Endothelial cell of hepatic sinusoid (primary cell): ENCODE results near the gene NEUROG3.
"Not testable (repeated sequence)": the region's sequence is repeated elsewhere in the genome, so short reads cannot be mapped to it uniquely, and the experiment has no call there.

Source experiments
- in situ Hi-C: cut with HindIII; loops from 2 replicates; pipeline ENCODE4 v1.10.0; 2017; ENCODE audit warnings: low sequenced_read_pairs

Gene NEUROG3

GRCh38 chr10:69572159-69573055, 815 bp downstream of the NEUROG3 start:
- in situ Hi-C loops = no loop called here

DNA sequence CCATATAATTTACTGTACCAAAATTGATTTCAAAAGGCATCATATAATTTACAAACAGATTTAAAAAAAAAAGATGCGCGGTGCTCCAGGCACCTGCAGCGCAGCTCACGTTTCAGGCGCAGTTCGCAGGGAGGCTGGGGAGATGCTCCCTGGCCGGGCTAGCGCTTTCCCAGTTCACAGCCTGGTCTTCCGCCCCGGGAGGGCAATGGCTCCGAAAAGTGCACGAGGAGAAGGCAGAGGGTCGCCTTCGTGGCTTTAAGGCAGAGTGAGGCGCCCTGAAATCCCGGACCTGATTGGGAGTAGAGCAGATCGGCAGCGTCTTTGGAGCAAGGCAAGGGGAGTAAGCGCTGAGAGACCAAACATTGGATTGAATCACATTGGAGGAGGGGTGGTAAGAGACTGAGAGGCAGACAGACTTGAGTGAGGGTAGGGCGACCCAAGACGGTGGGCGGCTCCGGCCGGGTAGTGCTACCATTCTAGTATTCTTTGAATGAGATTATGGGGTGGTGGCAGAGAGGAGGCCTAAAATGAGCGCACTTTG, 1.5 kb downstream of the NEUROG3 start:
- in situ Hi-C loops = no loop called here

GRCh38 chr10:69570050-69570816, 3.0 kb downstream of the NEUROG3 start:
- in situ Hi-C loops = no loop called here

GRCh38 chr10:69569396-69569934, 3.8 kb downstream of the NEUROG3 start:
- in situ Hi-C loops = no loop called here

- in situ Hi-C loops = no loop called here
Observed at GRCh38 chr10:69568472-69569395, 4.5 kb downstream of the NEUROG3 start.

DNA sequence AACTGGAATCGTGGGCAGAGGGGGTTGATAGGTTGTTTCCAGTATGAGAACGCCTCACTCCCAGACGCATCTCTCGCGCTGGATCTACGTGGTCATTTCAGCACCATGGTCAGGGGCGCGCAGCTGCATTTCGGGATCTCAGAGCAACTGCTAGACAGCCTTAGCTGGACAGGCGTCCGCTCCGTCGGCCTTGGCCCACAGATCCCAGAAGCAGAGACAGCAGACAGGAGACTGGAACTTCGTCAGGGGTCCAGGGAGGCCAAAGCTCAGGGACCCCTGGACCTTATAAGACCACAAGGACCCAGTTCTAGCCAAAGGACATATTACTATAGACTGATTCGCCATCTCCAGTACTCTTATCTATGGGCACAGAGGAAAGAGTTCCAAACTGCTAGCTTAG, 5.3 kb downstream of the NEUROG3 start:
- in situ Hi-C loops = no loop called here

- in situ Hi-C loops = no loop called here
Observed at GRCh38 chr10:69562731-69563254, 10.4 kb downstream of the NEUROG3 start.

GRCh38 chr10:69559525-69559924, 13.7 kb downstream of the NEUROG3 start:
- in situ Hi-C loops = no loop called here

DNA sequence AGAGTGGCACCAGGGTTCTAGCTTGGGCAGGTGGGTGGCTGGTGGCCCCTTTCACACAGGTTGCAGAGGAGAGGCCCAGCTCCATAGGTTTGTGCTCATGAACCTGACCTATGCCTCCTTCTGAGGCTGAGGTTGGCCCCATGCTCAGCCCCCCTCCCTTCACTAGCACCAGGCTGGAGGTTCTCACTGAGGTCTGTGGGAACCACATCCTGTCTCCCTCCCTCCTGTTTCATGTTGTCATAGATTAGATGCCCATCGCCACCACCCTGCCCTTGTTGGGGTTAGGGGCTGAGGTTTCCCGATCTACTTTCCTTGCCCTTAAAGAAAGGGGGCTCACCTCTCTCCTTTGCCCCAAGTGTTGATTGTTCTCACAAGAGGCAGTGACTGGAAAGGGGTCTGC, 14.7 kb downstream of the NEUROG3 start:
- in situ Hi-C loops = no loop called here

DNA sequence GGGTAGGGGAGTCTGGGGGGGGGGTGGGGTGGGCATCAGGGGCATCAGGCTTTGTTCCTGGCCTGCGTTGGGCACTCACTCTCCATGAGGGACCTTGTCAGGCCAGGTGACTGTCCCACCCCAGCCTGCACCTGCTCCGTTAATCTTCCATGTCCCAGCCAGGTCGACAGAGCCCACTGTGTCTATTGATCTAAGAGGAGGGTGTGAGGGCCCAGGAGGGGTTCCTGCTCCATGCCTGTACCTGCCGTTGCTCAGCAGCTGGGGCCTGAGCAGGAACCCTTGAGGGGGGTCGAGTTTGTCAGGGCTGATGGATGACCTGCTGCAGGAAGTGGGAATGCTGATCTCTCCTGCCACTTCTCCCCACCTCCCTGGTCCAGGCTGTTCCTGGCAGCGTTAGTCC, 18.6 kb downstream of the NEUROG3 start:
- in situ Hi-C loops = no loop called here

- in situ Hi-C loops = no loop called here
Observed at GRCh38 chr10:69553328-69553727, 19.9 kb downstream of the NEUROG3 start.

GRCh38 chr10:69552268-69552667, 21.0 kb downstream of the NEUROG3 start:
- in situ Hi-C loops = no loop called here

DNA sequence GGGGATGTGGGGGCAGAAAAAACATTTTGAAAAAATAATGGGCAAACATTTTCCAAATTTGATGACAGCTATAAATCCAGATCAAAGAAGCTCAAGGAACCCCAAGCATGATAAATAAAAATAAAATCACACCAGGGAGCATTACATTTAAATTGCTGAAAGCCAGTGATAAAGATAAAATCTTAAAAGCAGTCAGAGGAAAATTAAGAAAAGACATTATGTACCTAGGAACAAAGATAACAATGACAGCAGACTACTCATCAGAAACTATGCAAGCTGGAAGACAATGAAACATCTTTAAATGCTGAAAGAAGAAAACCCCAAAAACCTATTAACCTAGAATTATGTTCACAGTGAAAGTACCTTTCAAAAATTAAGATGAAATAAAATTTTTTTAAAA, 23.3 kb downstream of the NEUROG3 start:
- in situ Hi-C loops = loop anchor here (5.0 kb wide), 4 partner anchors 42 to 128 kb away; no protein-coding TSS in a partner anchor

GRCh38 chr10:69541463-69541862, 31.8 kb downstream of the NEUROG3 start:
- in situ Hi-C loops = no loop called here

- in situ Hi-C loops = no loop called here
Observed at GRCh38 chr10:69538461-69538860, 34.8 kb downstream of the NEUROG3 start.

DNA sequence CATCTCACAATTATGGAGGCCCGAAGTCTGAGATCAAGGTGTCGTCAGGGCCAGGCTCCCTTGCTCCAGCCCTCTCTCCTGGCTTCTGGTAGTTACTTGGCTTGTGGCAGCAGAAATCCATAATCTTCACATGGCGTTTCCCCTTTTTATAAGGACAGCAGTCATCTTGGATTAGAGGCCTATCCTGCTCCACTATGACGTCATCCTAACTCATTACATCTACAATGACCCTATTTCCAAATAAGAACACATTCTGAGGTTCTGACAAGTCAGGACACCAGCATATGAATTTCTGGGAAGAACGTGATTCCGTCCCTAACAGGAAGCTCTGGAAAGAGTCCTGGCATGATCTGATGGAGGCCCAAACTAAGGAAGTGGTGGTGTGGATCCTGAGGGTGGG, 35.8 kb downstream of the NEUROG3 start:
- in situ Hi-C loops = no loop called here

GRCh38 chr10:69536521-69536920, 36.7 kb downstream of the NEUROG3 start:
- in situ Hi-C loops = not testable (repeated sequence)

DNA sequence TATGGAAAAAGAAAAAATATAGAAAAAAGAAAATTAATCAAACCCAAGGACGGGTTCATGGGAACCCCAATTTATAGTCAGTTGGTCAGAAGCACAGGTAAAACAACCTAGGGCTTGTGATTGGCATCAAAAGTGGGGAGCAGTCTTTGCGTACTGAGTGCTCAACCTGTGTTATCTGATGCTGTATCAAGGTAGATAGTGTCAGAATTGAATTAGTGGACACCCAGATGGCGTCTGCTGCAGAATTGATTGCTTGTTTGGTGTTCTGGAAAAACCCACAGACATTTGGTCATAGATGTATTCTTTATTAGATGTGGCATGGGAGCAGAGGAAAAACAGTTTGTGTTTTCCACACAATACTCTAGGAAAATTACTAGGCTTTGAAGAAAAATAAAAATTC, 39.6 kb downstream of the NEUROG3 start:
- in situ Hi-C loops = no loop called here

DNA sequence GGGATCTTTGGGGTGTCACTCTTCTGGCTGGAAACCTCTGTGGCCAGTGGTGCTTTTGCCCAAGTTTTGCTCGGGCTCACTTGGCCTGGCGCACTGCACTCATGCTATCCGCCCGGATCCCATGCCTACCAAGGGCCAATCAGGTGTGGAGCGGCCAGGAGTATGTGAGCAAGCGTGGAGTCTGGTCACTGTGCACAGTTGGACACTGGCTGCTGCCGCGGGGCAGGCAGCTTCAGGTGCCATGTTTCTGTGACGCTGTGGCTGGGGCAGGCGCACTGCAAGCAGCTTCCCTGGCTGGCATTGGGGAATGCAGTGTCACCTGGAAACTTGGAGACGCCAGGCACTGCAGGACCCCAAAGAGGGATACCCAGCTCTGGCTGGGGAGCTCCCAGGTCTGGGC, 45.3 kb downstream of the NEUROG3 start:
- in situ Hi-C loops = no loop called here
